ENCODE results near the gene PHLDB1.

DNA sequence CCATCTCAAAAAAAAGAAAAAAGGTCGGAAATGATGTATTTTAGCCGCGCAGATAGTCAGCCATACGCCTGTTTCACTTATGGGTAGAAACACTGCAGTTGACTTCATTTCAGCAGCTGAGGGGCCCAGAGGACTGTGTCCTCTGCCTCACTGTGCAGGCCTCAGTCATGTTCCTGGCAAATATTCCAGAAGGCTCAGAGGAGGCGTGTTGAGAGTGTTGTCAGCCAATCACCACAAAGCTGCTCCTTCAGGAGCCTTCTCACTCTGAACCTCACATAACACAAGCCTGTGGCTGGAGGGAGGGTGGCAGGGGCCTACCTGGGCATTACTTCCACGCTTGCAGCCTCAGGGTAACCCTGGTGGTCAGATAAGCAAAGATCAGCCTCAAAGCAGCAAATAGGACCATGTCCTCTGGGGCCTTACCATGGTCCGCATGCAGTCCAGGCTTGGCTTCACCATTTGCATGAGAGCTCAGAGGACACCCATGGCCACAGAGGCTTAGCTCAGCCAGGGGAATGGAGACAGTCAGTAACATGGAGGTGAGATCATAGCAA, 89.3 kb downstream of the PHLDB1 start:
- TF ChIP-seq, protein P1, sequence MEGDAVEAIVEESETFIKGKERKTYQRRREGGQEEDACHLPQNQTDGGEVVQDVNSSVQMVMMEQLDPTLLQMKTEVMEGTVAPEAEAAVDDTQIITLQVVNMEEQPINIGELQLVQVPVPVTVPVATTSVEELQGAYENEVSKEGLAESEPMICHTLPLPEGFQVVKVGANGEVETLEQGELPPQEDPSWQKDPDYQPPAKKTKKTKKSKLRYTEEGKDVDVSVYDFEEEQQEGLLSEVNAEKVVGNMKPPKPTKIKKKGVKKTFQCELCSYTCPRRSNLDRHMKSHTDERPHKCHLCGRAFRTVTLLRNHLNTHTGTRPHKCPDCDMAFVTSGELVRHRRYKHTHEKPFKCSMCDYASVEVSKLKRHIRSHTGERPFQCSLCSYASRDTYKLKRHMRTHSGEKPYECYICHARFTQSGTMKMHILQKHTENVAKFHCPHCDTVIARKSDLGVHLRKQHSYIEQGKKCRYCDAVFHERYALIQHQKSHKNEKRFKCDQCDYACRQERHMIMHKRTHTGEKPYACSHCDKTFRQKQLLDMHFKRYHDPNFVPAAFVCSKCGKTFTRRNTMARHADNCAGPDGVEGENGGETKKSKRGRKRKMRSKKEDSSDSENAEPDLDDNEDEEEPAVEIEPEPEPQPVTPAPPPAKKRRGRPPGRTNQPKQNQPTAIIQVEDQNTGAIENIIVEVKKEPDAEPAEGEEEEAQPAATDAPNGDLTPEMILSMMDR (IDR thresholded peaks at IDR 0.05; ENCODE audit: extremely low read depth in 1 of 2, insufficient read depth in 1 of 2, low read depth in 1 of 2, low read length in 2 of 2): no peak
- no peak for TF ChIP-seq POLR2AphosphoS5 (IDR thresholded peaks at IDR 0.05; ENCODE audit: insufficient read depth, low read depth, low read length)
- TF ChIP-seq POLR2A (IDR thresholded peaks at IDR 0.05; ENCODE audit: low read depth, low read length): no peak
- TF ChIP-seq EZH2 (IDR thresholded peaks at IDR 0.05; ENCODE audit: borderline replicate concordance, low read depth, low read length, severe bottlenecking): no peak
- no peak for TF ChIP-seq FOS (IDR thresholded peaks at IDR 0.05; ENCODE audit: borderline replicate concordance, insufficient read depth, low read length)
